ENCODE results near the gene KLHL40.

The KLHL40 gene

GRCh38 chr3:42683875-42684598 is 1.3 kb upstream of the KLHL40 start:
- H3K4me1 ChIP-seq (ENCODE audit: control insufficient read depth, insufficient read depth, low read length, unreplicated experiment) = peaks cover 17% of the 10 kb centered on the region
- H3K27me3 ChIP-seq (ENCODE audit: insufficient read depth, low read length) = peaks cover 23% of the 10 kb centered on the region
- H2AFZ ChIP-seq (ENCODE audit: low read length, unreplicated experiment) = no peak overlapping the region
- no peak overlapping the region for H3K27ac ChIP-seq (ENCODE audit: low read depth, low read length)
- H3K36me3 ChIP-seq (ENCODE audit: insufficient read depth, low read length) = no peaks in the 10 kb centered on the region
- H3K79me2 ChIP-seq (ENCODE audit: control insufficient read depth, insufficient read depth, low read length, unreplicated experiment) = no peaks in the 10 kb centered on the region
- no peak overlapping the region for H3K4me3 ChIP-seq (ENCODE audit: low read depth, low read length)

- H3K27me3 ChIP-seq (ENCODE audit: insufficient read depth, low read length) = peaks cover 23% of the 10 kb centered on the region
- H3K79me2 ChIP-seq (ENCODE audit: control insufficient read depth, insufficient read depth, low read length, unreplicated experiment) = no peaks in the 10 kb centered on the region
- no peak overlapping the region for H3K27ac ChIP-seq (ENCODE audit: low read depth, low read length)
- no peaks in the 10 kb centered on the region for H3K36me3 ChIP-seq (ENCODE audit: insufficient read depth, low read length)
- H3K4me1 ChIP-seq (ENCODE audit: control insufficient read depth, insufficient read depth, low read length, unreplicated experiment) = peaks cover 17% of the 10 kb centered on the region
- H2AFZ ChIP-seq (ENCODE audit: low read length, unreplicated experiment) = no peak overlapping the region
- H3K4me3 ChIP-seq (ENCODE audit: low read depth, low read length) = no peak overlapping the region
Observed at GRCh38 chr3:42684632-42685362, 540 bp upstream of the KLHL40 start.

- Histone ChIP-seq H3K36me3 (ENCODE audit: insufficient read depth, low read length) (no peaks in the 10 kb centered on the region), H3K27ac (ENCODE audit: low read depth, low read length) (no peak overlapping the region), H3K4me1 (ENCODE audit: control insufficient read depth, insufficient read depth, low read length, unreplicated experiment) (peaks cover 10% of the 10 kb centered on the region), H3K79me2 (ENCODE audit: control insufficient read depth, insufficient read depth, low read length, unreplicated experiment) (no peaks in the 10 kb centered on the region), H2AFZ (ENCODE audit: low read length, unreplicated experiment) (no peak overlapping the region), H3K4me3 (ENCODE audit: low read depth, low read length) (peak overlapping the region; percentile 50; the same call in 1 of the 2 replicates), H3K27me3 (ENCODE audit: insufficient read depth, low read length) (peaks cover 23% of the 10 kb centered on the region)
Observed at GRCh38 chr3:42685891-42686820, 819 bp downstream of the KLHL40 start.

- no peak overlapping the region for H3K4me3 ChIP-seq (ENCODE audit: low read depth, low read length)
- H3K36me3 ChIP-seq (ENCODE audit: insufficient read depth, low read length) = no peaks in the 10 kb centered on the region
- peaks cover 31% of the 10 kb centered on the region for H3K27me3 ChIP-seq (ENCODE audit: insufficient read depth, low read length)
- peaks cover 10% of the 10 kb centered on the region for H3K4me1 ChIP-seq (ENCODE audit: control insufficient read depth, insufficient read depth, low read length, unreplicated experiment)
- no peak overlapping the region for H3K27ac ChIP-seq (ENCODE audit: low read depth, low read length)
- H2AFZ ChIP-seq (ENCODE audit: low read length, unreplicated experiment) = no peak overlapping the region
- H3K79me2 ChIP-seq (ENCODE audit: control insufficient read depth, insufficient read depth, low read length, unreplicated experiment) = no peaks in the 10 kb centered on the region
Observed at GRCh38 chr3:42686832-42687650, 1.7 kb downstream of the KLHL40 start.

- H3K27me3 ChIP-seq (ENCODE audit: insufficient read depth, low read length) = peaks cover 34% of the 10 kb centered on the region
- no peak overlapping the region for H3K27ac ChIP-seq (ENCODE audit: low read depth, low read length)
- H3K4me1 ChIP-seq (ENCODE audit: control insufficient read depth, insufficient read depth, low read length, unreplicated experiment) = peaks cover 10% of the 10 kb centered on the region
- H3K79me2 ChIP-seq (ENCODE audit: control insufficient read depth, insufficient read depth, low read length, unreplicated experiment) = no peaks in the 10 kb centered on the region
- no peak overlapping the region for H3K4me3 ChIP-seq (ENCODE audit: low read depth, low read length)
- no peak overlapping the region for H2AFZ ChIP-seq (ENCODE audit: low read length, unreplicated experiment)
- H3K36me3 ChIP-seq (ENCODE audit: insufficient read depth, low read length) = no peaks in the 10 kb centered on the region
Observed at GRCh38 chr3:42688016-42688415, 2.7 kb downstream of the KLHL40 start.

GRCh38 chr3:42688487-42689420 is 3.4 kb downstream of the KLHL40 start:
- Histone ChIP-seq H3K79me2 (ENCODE audit: control insufficient read depth, insufficient read depth, low read length, unreplicated experiment) (no peaks in the 10 kb centered on the region), H3K4me1 (ENCODE audit: control insufficient read depth, insufficient read depth, low read length, unreplicated experiment) (peaks cover 6% of the 10 kb centered on the region), H3K36me3 (ENCODE audit: insufficient read depth, low read length) (no peaks in the 10 kb centered on the region), H2AFZ (ENCODE audit: low read length, unreplicated experiment) (no peak overlapping the region), H3K27ac (ENCODE audit: low read depth, low read length) (no peak overlapping the region), H3K27me3 (ENCODE audit: insufficient read depth, low read length) (peaks cover 34% of the 10 kb centered on the region), H3K4me3 (ENCODE audit: low read depth, low read length) (no peak overlapping the region)

- H2AFZ ChIP-seq (ENCODE audit: low read length, unreplicated experiment) = no peak overlapping the region
- peaks cover 34% of the 10 kb centered on the region for H3K27me3 ChIP-seq (ENCODE audit: insufficient read depth, low read length)
- H3K4me3 ChIP-seq (ENCODE audit: low read depth, low read length) = no peak overlapping the region
Observed at GRCh38 chr3:42689421-42690014, 4.2 kb downstream of the KLHL40 start.

GRCh38 chr3:42690191-42690590 is 4.9 kb downstream of the KLHL40 start:
- Histone ChIP-seq H3K27me3 (ENCODE audit: insufficient read depth, low read length) (peaks cover 30% of the 10 kb centered on the region), H3K4me1 (ENCODE audit: control insufficient read depth, insufficient read depth, low read length, unreplicated experiment) (no peaks in the 10 kb centered on the region), H3K27ac (ENCODE audit: low read depth, low read length) (no peak overlapping the region)

More at GRCh38 chr3:42689421-42690014, 4.2 kb downstream of the KLHL40 start:
- Histone ChIP-seq H3K36me3 (ENCODE audit: insufficient read depth, low read length) (no peaks in the 10 kb centered on the region), H3K27ac (ENCODE audit: low read depth, low read length) (no peak overlapping the region), H3K4me1 (ENCODE audit: control insufficient read depth, insufficient read depth, low read length, unreplicated experiment) (peaks cover 2% of the 10 kb centered on the region), H3K79me2 (ENCODE audit: control insufficient read depth, insufficient read depth, low read length, unreplicated experiment) (no peaks in the 10 kb centered on the region)

More at GRCh38 chr3:42690191-42690590, 4.9 kb downstream of the KLHL40 start:
- H3K36me3 ChIP-seq (ENCODE audit: insufficient read depth, low read length) = no peaks in the 10 kb centered on the region
- H3K4me3 ChIP-seq (ENCODE audit: low read depth, low read length) = no peak overlapping the region
- no peaks in the 10 kb centered on the region for H3K79me2 ChIP-seq (ENCODE audit: control insufficient read depth, insufficient read depth, low read length, unreplicated experiment)
- no peak overlapping the region for H2AFZ ChIP-seq (ENCODE audit: low read length, unreplicated experiment)
